Ureter (tissue), 1 donor: Measurements from ENCODE around the gene TMEM151B. TPM values are rescaled to one million over a fixed set of nuclear protein-coding genes. Genes with fewer than 3 reads are reported as not detected.

ENCODE experiments used
- DNase-seq: peaks from one replicate; pipeline ENCODE4 v3.0.0-alpha.2; 2020; ENCODE audit warnings: low spot score
- total RNA-seq: library from RNA; stranded (reverse); gene quantifications from one replicate; pipeline ENCODE4 v1.2.4, GENCODE V29; 2023
- donor health status: DM: yes; HTN: yes; CAD: no.

TMEM151B gene
- total RNA-seq, 1 donor from 2014 or later, result not detected

GRCh38 chr6:44250718-44251123, 19.5 kb upstream of the TMEM151B start:
- DNase-seq, result no peak

GRCh38 chr6:44251576-44252524, 18.4 kb upstream of the TMEM151B start:
- no peak for DNase-seq

- DNase-seq, result no peak
These were observed 16.7 kb upstream of the TMEM151B start for GRCh38 chr6:44253307-44254101.

- DNase-seq, result no peak
These were observed 15.8 kb upstream of the TMEM151B start for GRCh38 chr6:44254191-44255104.

- no peak for DNase-seq
These were observed 15.0 kb upstream of the TMEM151B start for GRCh38 chr6:44255105-44255808.

GRCh38 chr6:44255871-44256774, 14.1 kb upstream of the TMEM151B start:
- DNase-seq, result no peak

- DNase-seq, result no peak
These were observed 13.6 kb upstream of the TMEM151B start for GRCh38 chr6:44256775-44257024.

GRCh38 chr6:44257025-44257752, 13.1 kb upstream of the TMEM151B start, which contains the start of gene SLC35B2:
Gene SLC35B2, minus strand, starts transcription at chr6:44257528. Its CDS starts 118 bp downstream, at chr6:44257410.
- no peak for DNase-seq

- DNase-seq, result no peak
These were observed 12.4 kb upstream of the TMEM151B start for GRCh38 chr6:44257753-44258324.

GRCh38 chr6:44258325-44258863, 11.9 kb upstream of the TMEM151B start:
- no peak for DNase-seq

GRCh38 chr6:44258921-44259320, 11.3 kb upstream of the TMEM151B start:
- DNase-seq, result no peak

- no peak for DNase-seq
These were observed 10.2 kb upstream of the TMEM151B start for GRCh38 chr6:44260011-44260410.

GRCh38 chr6:44260451-44261297, 9.6 kb upstream of the TMEM151B start:
- DNase-seq, result no peak

- DNase-seq, result no peak
These were observed 8.7 kb upstream of the TMEM151B start for GRCh38 chr6:44261581-44261980.

- no peak for DNase-seq
These were observed 7.5 kb upstream of the TMEM151B start for GRCh38 chr6:44262467-44263353.

- no peak for DNase-seq
These were observed 6.7 kb upstream of the TMEM151B start for GRCh38 chr6:44263354-44264100.
